ENCODE measurements around the gene DAZAP1.
"Not testable (repeated sequence)": the region's sequence is repeated elsewhere in the genome, so short reads cannot be mapped to it uniquely, and the experiment has no call there.

Gene DAZAP1

DNA sequence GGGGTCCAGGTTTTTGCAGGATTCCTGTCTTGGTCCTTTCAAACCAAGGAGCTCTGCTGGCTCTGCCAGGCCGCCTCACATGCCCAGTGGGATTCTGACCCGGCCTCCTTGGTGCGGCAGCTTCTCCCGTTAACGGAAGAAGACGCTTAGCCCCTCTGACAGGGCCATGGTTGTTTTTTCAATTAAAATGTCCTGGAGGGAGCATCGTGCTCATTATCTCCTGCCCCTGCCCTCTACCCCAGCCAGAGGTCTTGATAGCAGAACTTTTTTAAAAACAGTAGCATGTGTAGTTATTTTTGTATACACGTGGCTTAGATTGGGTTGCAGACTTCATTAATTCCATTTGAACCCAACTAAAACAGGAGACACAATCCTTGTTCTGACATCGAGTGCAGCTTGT, 19.4 kb downstream of the DAZAP1 start:
- DNase-seq: no peak

GRCh38 chr19:1427221-1427920, 20.0 kb downstream of the DAZAP1 start:
- no peak for DNase-seq

GRCh38 chr19:1428738-1429391, 21.5 kb downstream of the DAZAP1 start:
- no peak for DNase-seq

GRCh38 chr19:1429750-1430149, 22.4 kb downstream of the DAZAP1 start:
- DNase-seq: no peak

- DNase-seq: no peak
Observed at GRCh38 chr19:1430246-1430645, 22.9 kb downstream of the DAZAP1 start.

GRCh38 chr19:1431759-1432506, 24.5 kb downstream of the DAZAP1 start:
- DNase-seq: no peak

DNA sequence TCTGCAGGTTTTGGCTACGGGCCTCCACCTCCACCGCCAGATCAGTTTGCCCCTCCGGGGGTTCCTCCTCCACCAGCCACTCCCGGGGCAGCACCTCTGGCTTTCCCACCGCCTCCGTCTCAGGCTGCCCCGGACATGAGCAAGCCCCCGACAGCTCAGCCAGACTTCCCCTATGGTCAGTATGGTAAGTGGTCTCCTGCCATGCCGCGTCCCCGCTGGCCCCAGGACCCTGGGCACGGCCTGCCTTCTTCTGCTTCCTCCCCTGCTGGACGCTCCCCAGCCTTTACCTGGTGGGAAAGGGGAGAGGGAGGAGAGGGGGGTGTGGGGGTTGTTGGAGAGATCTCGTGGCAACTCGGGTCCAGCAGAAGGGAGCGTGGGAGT, 25.1 kb downstream of the DAZAP1 start:
- DNase-seq: no peak

DNA sequence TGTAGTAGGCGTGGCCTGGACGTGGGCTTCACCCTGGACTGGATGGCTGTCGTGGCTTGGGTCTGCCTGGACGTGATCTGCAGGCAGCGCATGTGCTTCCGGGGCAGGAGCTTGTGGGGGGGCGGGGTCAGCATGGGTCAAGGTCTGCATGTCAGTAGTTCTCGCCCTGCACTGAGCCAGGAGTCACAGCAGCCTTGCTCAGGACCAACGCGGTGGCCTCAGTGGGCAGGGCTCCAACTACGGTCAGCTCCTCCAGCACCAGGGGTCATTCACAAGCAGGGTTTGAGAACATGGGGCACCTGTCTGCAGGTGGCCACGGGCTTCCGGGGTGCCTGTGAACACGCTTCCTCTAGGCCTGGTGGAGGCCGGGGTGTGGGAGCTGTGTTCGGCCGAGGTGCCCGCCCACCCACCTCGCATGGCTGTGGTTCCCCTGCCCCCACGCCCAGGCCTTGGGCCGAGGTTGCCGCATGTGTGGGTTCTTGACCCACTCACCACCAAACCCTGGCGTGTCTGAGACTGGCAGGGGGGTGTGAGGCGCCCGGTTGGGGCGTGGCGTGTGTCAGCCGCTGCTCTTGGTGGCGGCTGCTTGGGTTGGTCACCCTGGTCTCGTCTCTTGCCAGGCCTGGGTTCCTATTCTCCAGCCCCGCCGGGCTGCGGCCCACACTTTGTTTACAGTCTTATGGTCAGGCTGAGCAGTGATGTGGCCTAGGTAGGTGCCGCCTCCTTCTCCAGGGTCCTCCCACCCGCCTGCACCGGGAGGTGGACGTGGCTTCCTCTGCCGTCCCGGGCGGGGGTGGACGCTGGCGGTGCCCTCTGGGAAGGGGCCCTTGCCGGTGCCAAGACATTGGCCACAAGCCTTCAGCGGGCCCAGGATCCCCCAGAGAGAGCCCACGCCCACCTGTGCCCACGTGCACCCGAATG, 26.0 kb downstream of the DAZAP1 start:
- DNase-seq: no peak

DNA sequence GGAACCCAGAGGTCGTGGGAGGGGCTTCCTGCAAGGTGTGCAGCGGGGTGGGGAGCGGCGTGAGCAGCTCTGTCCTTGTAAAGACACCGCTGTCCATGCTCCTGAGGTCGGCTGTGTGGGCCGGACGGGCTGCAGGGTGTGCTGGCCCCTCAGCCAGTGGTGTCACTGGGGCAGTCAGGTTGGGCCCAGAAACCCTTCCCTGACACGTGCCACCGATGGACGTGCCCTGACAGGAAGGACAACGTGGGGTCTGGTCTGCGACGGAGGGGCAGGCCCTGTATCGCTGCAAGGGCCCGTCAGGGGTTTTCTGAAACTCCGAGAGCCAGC, 26.6 kb downstream of the DAZAP1 start:
- DNase-seq: no peak

GRCh38 chr19:1434577-1435060, 27.2 kb downstream of the DAZAP1 start:
- no peak for DNase-seq

- DNase-seq: no peak
Observed at GRCh38 chr19:1435378-1435989, 28.1 kb downstream of the DAZAP1 start.

DNA sequence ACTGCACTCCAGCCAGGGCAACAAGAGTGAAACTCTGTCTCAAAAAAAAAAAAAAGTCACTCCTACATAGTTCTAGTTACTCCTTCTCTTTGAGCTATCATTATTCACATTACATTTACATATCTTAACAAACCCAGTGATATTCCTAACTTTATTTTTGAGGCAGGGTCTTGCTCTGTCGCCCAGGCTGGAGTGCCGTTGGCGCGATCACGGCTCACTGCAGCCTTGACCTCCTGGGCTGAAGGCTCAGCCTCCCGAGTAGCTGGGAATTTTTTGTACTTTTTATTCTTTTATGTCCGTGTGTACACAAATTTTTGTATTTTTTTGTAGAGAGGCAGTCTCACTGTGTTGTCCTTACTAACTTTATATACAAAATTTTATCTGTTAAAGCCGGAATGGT, 30.2 kb downstream of the DAZAP1 start:
- DNase-seq: no peak

DNA sequence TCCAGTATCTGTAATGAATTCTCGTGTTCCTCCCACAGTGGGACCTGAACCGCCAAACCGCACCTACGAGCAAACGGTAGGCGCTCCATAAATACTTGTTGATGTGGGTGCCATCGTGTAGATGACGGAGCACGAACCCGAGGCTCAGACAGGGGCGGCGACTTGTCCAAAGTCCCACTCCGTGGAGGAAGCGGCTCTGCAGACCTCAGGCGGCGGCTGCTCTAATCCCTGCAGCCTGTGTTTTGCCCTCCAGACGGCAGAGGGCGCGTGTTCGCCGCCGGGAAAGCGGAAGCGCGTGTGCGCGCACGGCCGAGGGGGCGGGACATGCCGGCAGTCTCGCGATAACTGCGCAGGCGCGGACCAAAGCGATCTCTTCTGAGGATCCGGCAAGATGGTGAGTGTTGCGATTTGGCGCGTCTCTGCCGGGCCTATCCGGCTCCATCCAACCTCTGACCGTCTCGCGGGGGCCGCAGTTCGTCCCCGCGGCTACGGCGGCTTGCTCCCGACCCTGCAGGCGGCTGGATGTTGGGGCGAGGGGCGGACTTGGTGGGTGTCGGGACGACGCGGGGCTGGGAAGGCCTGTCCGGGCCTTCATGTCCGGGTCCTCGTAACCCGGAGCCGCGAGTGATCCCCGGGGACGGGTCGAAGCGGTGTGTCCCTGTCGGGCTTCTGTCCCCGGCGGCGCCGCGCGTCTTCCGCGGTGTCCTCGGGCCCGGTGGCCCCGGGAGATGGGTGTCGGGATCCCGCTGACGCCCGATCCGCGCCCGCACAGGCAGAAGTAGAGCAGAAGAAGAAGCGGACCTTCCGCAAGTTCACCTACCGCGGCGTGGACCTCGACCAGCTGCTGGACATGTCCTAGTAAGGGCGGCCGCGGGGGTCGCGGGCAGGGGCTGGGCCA, 30.9 kb downstream of the DAZAP1 start, which contains the start of gene RPS15:
Gene RPS15, plus strand, starts transcription at position 362 of the 898 bp plus-strand sequence. Its CDS starts 30 bp downstream, at position 392.
- DNase-seq: peak; percentile 98

GRCh38 chr19:1438933-1439354, 31.6 kb downstream of the DAZAP1 start:
- DNase-seq: no peak

DNA sequence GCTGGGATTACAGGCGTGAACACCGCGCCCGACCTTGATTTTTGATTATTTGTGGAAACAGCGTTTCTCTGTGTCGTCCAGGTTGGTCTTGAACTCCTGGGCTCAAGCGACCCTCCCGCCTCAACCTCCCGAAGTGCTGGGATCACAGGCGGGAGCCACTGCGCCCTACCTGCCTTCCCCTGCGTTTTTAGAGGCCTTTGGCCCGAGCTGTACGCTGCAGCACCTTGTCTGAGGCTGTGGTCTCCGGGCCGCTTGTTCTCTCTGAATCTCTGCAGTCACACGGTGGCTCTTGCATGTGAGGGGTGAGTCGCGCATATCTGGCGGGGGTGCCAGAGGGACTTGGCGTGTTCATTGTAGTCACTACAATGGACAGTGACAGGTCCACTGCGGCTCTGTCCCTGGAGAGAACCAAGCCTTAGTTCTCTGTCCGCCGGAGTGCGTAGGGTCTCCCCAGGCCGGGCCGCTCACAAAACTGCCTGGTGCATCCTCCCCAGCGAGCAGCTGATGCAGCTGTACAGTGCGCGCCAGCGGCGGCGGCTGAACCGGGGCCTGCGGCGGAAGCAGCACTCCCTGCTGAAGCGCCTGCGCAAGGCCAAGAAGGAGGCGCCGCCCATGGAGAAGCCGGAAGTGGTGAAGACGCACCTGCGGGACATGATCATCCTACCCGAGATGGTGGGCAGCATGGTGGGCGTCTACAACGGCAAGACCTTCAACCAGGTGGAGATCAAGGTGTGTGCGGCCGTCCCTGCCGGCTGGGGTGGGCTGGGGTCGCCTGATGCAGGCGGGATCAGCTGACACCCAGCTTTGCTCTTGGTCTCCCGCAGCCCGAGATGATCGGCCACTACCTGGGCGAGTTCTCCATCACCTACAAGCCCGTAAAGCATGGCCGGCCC, 32.4 kb downstream of the DAZAP1 start:
- DNase-seq: not testable (repeated sequence)

- no peak for DNase-seq
Observed at GRCh38 chr19:1440418-1440801, 33.0 kb downstream of the DAZAP1 start.

- no peak for DNase-seq
Observed at GRCh38 chr19:1441022-1441426, 33.6 kb downstream of the DAZAP1 start.

GRCh38 chr19:1441677-1442438, 34.5 kb downstream of the DAZAP1 start:
- no peak for DNase-seq

DNA sequence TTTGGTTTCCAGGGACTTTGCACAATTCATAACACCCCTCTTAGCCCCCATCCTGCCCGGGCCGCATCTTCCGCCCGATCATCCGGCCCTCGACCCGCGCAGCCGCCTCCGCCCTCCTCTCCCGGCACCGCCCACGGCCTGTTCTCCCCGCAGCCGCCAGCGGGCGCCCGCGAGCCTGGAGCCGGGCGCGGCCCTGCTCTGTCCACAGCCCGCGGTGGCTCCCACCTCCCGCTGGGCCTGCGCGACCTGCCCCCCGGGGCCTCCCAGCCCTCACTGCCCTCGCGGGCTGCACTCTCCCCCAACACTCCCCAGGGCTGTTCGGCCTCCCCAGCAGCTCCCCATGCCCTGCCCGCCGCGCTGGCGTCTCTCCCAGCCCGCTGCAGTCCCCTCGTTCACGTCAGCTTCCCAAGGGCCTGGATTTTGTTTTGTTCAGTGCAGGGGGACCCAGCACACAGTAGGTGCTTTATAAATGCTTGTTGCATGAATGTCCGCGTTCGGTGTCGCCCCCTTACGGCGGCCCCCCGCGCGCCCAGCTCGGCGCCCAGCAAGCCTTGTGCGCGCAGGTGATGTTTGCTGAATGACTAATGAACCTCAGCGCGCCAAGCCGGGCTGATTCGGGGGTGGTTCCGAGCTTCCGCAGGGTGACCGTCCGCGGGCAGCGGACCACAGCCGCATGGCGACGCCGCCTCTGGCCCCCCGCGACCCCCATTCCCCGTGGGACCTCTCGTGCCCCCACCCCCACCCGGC, 38.0 kb downstream of the DAZAP1 start:
- DNase-seq: peak; percentile 91

All from activated effector memory CD4-positive, alpha-beta T cell treated with anti-CD3 and anti-CD28 coated beads, Interleukin-2, amount 50 U/mL, for 16 hours (primary cell).